HG03280 (cell line): ENCODE measurements around the gene BBS4.

Experiments
- ATAC-seq: cut with Tn5 transposase; IDR thresholded peaks from one replicate; pipeline ENCODE4 v1.9.1; 2021; ENCODE audit warnings: mild to moderate bottlenecking, moderate library complexity; ENCODE audit not compliant: unreplicated experiment

Gene BBS4

GRCh38 chr15:72758182-72758581, 72.2 kb downstream of the BBS4 start:
- ATAC-seq: no peak

- ATAC-seq: no peak
Measured at GRCh38 chr15:72760590-72761260, 74.7 kb downstream of the BBS4 start.

- no peak for ATAC-seq
Measured at GRCh38 chr15:72764656-72765055, 78.6 kb downstream of the BBS4 start.

- ATAC-seq: no peak
Measured at GRCh38 chr15:72766025-72766424, 80.0 kb downstream of the BBS4 start.

DNA sequence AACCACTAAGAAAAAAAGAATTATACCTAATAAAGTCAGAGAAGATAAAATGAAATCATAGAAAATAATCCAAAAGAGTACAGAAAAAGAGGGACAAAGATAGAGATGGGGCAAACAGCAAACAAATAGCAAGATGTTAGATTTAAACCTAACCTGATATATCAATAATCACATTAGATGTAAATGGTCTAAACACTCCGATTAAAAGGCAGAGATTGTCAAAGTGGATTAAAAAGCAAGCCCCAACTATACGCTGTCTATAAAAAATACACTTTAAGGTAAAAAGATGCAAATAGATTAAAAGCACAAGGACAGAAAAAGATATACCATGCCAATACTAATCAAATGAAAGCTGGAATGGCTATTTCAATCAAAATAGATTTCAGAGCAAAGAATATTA, 80.8 kb downstream of the BBS4 start:
- ATAC-seq: no peak

- ATAC-seq: no peak
Measured at GRCh38 chr15:72770673-72771328, 84.8 kb downstream of the BBS4 start.

GRCh38 chr15:72771329-72771725, 85.3 kb downstream of the BBS4 start:
- ATAC-seq: no peak

GRCh38 chr15:72774696-72775383, 88.8 kb downstream of the BBS4 start:
- ATAC-seq: no peak

GRCh38 chr15:72778796-72779195, 92.8 kb downstream of the BBS4 start:
- no peak for ATAC-seq

GRCh38 chr15:72781631-72782030, 95.6 kb downstream of the BBS4 start:
- ATAC-seq: no peak

DNA sequence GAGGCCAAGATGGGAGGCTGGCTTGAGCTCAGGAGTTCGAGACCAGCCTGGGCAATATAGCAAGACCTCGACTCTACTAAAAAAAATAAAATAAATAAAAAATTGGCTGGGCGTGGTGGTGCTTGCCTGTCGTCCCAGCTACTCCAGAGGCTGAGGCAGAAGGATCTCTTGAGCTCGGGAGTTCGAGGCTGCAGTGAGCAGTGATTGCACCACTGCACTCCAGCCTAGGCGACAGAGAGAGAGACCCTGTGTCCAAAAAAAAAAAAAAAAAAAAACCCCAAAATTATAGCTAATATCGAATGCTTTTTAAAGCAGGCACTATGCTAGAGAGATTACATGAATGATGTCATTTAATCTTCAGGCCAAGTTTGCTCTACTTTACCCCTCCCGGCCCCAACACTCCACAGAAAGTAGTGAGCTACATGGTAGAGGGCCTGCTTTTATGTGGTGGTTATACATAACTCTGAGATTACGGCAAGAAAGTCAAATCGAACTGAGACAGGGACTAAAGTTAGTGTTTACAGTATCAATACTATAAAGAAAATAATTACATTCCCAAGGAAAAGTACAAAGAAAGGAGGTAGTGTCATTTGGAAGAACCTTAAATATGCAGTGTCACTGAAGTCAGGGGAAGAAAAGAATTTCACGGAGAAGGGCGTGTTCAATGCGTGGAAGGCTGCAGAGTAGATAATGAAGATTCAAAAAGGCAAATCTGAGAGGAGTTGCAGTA, 96.4 kb downstream of the BBS4 start:
- no peak for ATAC-seq

DNA sequence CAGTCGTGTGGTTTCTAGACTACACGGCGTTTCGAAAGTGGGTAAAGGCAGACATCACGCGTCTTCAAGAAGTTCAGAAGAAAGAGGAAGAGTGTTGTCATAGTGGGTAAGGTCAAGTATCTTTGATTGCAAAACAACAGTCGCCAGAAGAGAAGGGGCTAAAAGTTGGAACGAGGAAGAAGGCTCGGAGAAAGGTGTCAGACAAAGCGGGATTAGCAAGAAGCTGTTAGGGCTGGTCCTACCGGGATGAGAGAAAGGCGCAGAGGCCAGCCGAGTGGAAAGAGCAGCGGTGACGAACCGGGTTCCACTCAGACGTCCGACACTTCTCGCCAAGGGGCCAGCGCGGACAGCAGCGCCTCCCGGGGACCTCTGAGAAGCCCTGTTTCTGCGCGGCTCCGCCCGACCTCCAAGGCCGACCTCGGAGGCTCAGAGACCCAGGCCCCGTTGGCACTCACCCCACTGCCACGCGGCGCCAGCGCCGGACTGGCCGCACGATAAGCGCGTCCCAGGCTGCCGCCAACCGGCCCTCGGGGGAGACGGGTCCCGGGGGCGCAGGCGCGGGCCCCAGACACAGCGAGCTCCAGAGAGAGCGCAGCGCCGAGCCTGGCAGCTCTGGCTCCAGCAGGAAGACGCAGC, 97.1 kb downstream of the BBS4 start:
- peak; percentile 35 for ATAC-seq

DNA sequence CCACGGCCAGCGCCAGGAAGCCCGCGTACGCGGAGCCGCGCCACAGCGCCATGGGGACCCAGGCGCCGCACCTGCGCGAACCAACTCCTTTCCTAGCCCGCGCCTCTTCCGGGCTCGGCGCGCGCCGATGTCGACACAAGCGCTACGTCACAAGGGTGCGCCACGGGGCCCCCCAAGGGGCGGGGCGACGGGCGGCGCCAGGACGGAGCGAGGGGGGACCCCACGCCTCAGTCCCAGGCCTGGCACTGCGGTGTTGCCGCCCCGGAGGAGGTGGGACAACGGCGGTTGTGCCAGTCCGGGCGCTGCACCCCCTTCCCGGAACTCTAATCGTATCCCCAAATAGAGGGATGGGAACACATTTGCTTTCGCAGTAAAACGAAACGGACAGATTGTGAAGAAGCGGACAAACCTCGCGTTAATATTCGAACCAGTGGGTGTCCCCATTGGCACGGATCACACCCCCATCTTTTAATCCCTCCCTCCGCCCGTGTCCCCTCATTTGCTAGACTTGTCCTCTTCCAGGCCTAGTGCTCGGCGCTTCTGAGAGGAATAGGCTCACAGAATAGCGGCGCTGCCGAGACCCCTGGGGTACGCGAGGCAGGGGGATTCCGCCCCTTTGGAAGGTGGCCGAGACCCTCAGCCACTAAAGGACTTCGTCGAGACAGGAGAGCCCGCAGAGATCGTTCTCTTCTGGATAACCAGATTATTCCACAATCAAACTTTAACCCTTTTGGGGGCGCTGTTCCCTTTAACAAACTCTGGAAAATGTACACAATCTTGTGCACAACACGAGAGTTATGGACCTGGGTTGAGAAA, 97.8 kb downstream of the BBS4 start, which contains the start of gene ADPGK:
Gene ADPGK, minus strand, starts transcription at position 119 of the 816 bp plus-strand sequence. Its CDS starts 67 bp downstream, at position 52.
- peak; percentile 79 for ATAC-seq

DNA sequence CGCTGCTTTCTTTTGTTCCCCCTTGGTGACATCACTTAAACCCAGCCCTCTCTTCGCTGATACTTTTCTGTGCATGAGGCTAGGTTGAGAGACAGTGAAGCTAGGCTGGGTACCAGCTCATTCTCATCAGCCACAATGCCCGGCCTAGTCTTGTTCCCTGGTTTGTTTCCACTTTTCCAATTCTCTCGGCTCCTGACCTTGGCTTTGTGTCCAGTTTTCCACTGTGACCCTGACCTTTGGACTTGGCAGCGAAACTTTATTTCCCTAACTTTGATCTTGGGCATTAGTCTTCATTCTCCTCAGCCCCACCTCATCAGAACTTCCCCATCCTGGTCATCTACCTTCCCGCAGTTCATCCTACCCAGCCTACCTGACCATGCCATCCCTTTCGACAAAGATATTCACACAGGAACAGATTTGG, 98.5 kb downstream of the BBS4 start:
- peak; percentile 1 for ATAC-seq

GRCh38 chr15:72785432-72785831, 99.4 kb downstream of the BBS4 start:
- no peak for ATAC-seq

- no peak for ATAC-seq
Measured at GRCh38 chr15:72785841-72786240, 99.8 kb downstream of the BBS4 start.

DNA sequence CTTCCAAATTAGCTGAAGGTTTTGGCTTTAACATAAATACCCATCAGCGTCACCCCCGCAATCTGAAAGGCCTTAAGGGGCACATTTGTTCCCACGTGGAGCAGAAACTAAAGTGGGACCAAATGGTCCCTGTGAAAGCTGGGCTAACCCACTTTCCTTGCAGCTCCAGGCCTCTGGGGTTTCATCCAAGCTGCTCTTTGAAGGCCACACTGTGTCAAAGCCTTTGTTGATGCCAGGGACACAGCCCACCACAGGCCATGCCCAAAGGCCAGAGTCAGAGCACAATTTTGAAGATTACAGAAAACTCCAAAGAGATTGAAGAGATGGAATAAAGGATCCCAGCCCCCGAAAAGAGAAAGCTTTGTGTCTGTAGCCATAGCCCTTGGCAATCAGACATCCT, 100.2 kb downstream of the BBS4 start:
- ATAC-seq: no peak

DNA sequence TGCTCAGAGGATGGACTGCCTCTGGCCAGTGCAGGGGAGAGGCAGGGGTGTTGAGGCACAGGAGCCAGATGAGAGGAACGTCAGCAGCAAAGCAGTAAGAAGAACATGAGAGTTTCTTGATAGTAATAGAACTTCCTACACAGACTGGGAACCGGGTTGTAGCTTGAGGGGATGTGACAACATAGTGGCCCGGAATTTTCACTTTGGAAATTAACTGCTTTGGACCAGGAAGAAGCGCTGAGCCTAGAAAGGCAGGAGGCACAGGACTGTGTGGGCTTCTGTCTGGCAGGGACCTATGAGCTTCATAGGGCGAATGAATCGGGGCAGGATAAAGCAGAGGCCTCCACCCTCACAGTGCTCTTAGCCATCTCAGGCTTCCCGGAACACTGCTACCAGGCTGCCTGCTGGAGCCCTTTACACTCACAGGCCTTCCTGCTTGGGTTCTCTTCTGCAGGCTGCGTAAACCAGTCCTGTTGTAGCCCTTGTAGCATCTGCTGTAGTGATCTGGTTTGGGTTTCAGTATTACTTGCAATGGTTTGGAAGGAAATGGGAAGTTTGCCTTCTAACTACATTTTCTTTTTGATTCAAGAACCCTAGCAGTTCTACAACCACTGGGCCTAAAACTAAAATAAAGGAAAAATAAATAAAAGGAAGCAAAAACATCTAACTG, 100.8 kb downstream of the BBS4 start:
- no peak for ATAC-seq

GRCh38 chr15:72787526-72787925, 101.5 kb downstream of the BBS4 start:
- ATAC-seq: no peak
